ENCODE data around the gene ATP11B. TPM values are rescaled to one million over a fixed set of nuclear protein-coding genes. Genes with fewer than 3 reads are reported as not detected.

The ATP11B gene
- total RNA-seq, 1 experiment from 2014 or later: 48.8 TPM

GRCh38 chr3:182948305-182948704 lies 155.0 kb downstream of the ATP11B start:
- Histone ChIP-seq H4K20me1 (ENCODE audit: low read length) (no peaks in the 10 kb centered on the region), H3K4me2 (ENCODE audit: low read length) (no peak overlapping the region), H3K27ac (ENCODE audit: low read length) (no peak overlapping the region), H3K4me3 (ENCODE audit: low read length) (no peak overlapping the region), H3K9ac (ENCODE audit: low read length) (no peak overlapping the region), H3K79me2 (ENCODE audit: low read length) (no peaks in the 10 kb centered on the region), H3K27me3 (ENCODE audit: low read length) (no peaks in the 10 kb centered on the region), H3K9me2 (replicated peaks; ENCODE audit: low read length) (no peaks in the 10 kb centered on the region), H2AFZ (ENCODE audit: low read length) (no peak overlapping the region), H3K4me1 (ENCODE audit: insufficient read depth, low read length) (no peaks in the 10 kb centered on the region), H3K36me3 (ENCODE audit: low read depth, low read length) (peaks cover 34% of the 10 kb centered on the region), H3K9me3 (ENCODE audit: low read length) (no peaks in the 10 kb centered on the region), H3F3A (ENCODE audit: low read length, unreplicated experiment) (no peaks in the 10 kb centered on the region)
- ATAC-seq (no peak; the same call in 1 of the 2 replicates), DNase-seq (no peak)
- ChIA-PET POLR2A (ENCODE audit: unreplicated experiment) (no interaction called here), CTCF (interaction anchor here (0.6 kb wide), 1 partner anchor 83 kb away, joined by 13 read pairs; no protein-coding TSS in a partner anchor)
- TF ChIP-seq EZH2phosphoT487 (IDR thresholded peaks at IDR 0.05; ENCODE audit: borderline replicate concordance, low read length): no peak
- no peak for TF ChIP-seq EZH2 (IDR thresholded peaks at IDR 0.05; ENCODE audit: low read length, unreplicated experiment)
- TF ChIP-seq CTCF (conservative IDR thresholded peaks at IDR 0.05; ENCODE audit: low read depth, low read length): no peak
- intact Hi-C loops (cut with micrococcal nuclease): no loop called here
- no TSS peak for BruUV-seq (replicated peaks)

DNA sequence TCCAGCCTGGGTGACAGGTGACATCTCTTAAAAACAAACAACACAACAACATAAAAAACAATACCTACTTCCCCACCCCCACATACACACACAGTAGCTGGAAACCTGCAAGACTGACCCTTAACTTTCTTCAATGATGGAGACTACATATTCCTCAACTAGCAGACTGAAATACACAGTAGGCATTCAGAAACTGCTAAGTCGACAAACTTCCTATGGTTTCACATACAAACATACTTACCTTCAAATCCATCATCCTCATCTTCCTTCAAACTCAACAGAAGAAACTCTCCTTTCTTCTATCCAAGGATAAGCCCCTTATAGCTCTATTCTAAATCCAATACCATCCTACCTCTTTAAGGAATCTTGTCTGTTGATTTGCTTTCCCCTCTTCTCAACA lies 156.4 kb downstream of the ATP11B start:
- DNase-seq (no peak), ATAC-seq (no peak)
- Histone ChIP-seq H3K9me3 (ENCODE audit: low read length) (no peaks in the 10 kb centered on the region), H3K27me3 (ENCODE audit: low read length) (no peaks in the 10 kb centered on the region), H3K27ac (ENCODE audit: low read length) (no peak overlapping the region), H3K4me3 (ENCODE audit: low read length) (no peak overlapping the region), H3K9me2 (replicated peaks; ENCODE audit: low read length) (no peaks in the 10 kb centered on the region), H3K4me1 (ENCODE audit: insufficient read depth, low read length) (no peaks in the 10 kb centered on the region), H3K36me3 (ENCODE audit: low read depth, low read length) (peaks cover 33% of the 10 kb centered on the region), H3K4me2 (ENCODE audit: low read length) (no peak overlapping the region), H3F3A (ENCODE audit: low read length, unreplicated experiment) (no peaks in the 10 kb centered on the region), H3K9ac (ENCODE audit: low read length) (no peak overlapping the region), H2AFZ (ENCODE audit: low read length) (no peak overlapping the region), H3K79me2 (ENCODE audit: low read length) (no peaks in the 10 kb centered on the region), H4K20me1 (ENCODE audit: low read length) (no peaks in the 10 kb centered on the region)
- ChIA-PET POLR2A (ENCODE audit: unreplicated experiment) (interaction anchor here (0.5 kb wide), 1 partner anchor 275 kb away, joined by 3 read pairs; no protein-coding TSS in a partner anchor), CTCF (no interaction called here)
- BruUV-seq (replicated peaks): no TSS peak
- TF ChIP-seq EZH2phosphoT487 (IDR thresholded peaks at IDR 0.05; ENCODE audit: borderline replicate concordance, low read length): no peak
- no peak for TF ChIP-seq CTCF (conservative IDR thresholded peaks at IDR 0.05; ENCODE audit: low read depth, low read length)
- TF ChIP-seq EZH2 (IDR thresholded peaks at IDR 0.05; ENCODE audit: low read length, unreplicated experiment): no peak
- intact Hi-C loops (cut with micrococcal nuclease): no loop called here

DNA sequence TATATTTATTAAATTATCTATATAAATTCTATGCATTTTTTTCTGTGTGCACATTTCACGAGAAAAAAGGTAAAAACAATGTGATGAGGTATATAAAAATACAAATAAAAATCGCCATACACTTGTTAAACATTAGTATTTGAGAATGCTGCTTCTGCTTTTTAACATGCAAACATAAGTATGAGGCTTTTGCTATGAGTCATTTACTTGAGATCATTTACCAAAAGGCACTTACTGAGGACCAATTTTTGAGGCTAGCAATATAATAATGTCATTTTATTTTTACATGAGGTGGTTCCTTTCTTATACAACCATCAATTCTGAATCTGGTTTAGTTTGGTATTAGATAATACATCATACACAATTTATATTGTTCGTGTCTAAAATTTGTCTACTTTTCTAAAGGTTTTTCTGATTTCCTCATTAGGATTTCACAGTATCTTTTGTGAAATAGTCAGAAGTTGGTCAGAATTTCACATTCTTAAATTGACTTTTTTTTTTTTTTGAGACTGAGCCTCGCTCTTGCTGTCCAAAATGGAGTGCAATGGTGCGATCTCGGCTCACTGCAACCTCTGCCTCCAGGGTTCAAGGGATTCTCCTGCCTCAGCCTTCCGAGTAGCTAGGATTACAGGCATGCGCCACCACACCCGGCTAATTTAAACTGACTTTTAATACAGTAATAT lies 161.4 kb downstream of the ATP11B start:
- ATAC-seq: peak; percentile 45; the same call in 1 of the 2 replicates
- intact Hi-C loops (cut with micrococcal nuclease): no loop called here
- Histone ChIP-seq H4K20me1 (ENCODE audit: low read length) (no peaks in the 10 kb centered on the region), H3K4me3 (ENCODE audit: low read length) (no peak overlapping the region), H3K9ac (ENCODE audit: low read length) (no peak overlapping the region), H2AFZ (ENCODE audit: low read length) (no peak overlapping the region), H3K27me3 (ENCODE audit: low read length) (no peaks in the 10 kb centered on the region), H3K36me3 (ENCODE audit: low read depth, low read length) (peaks cover 11% of the 10 kb centered on the region), H3K79me2 (ENCODE audit: low read length) (no peaks in the 10 kb centered on the region), H3K27ac (ENCODE audit: low read length) (no peak overlapping the region), H3K9me3 (ENCODE audit: low read length) (no peaks in the 10 kb centered on the region), H3F3A (ENCODE audit: low read length, unreplicated experiment) (no peaks in the 10 kb centered on the region), H3K9me2 (replicated peaks; ENCODE audit: low read length) (no peaks in the 10 kb centered on the region), H3K4me2 (ENCODE audit: low read length) (no peak overlapping the region), H3K4me1 (ENCODE audit: insufficient read depth, low read length) (no peaks in the 10 kb centered on the region)
- POLR2A ChIA-PET (ENCODE audit: unreplicated experiment): interaction anchor here (0.6 kb wide), 1 partner anchor 17 kb away, joined by 8 read pairs; no protein-coding TSS in a partner anchor
- CTCF ChIA-PET: no interaction called here
- DNase-seq: no peak
- TF ChIP-seq EZH2 (IDR thresholded peaks at IDR 0.05; ENCODE audit: low read length, unreplicated experiment) (no peak), EZH2phosphoT487 (IDR thresholded peaks at IDR 0.05; ENCODE audit: borderline replicate concordance, low read length) (no peak), CTCF (conservative IDR thresholded peaks at IDR 0.05; ENCODE audit: low read depth, low read length) (no peak)
- no TSS peak for BruUV-seq (replicated peaks)

All from PC-3 (cell line).